ENCODE results near the gene PTPRN2.

PTPRN2 gene

GRCh38 chr7:157884461-157885062 is 703.1 kb downstream of the PTPRN2 start:
- DNase-seq: no peak

DNA sequence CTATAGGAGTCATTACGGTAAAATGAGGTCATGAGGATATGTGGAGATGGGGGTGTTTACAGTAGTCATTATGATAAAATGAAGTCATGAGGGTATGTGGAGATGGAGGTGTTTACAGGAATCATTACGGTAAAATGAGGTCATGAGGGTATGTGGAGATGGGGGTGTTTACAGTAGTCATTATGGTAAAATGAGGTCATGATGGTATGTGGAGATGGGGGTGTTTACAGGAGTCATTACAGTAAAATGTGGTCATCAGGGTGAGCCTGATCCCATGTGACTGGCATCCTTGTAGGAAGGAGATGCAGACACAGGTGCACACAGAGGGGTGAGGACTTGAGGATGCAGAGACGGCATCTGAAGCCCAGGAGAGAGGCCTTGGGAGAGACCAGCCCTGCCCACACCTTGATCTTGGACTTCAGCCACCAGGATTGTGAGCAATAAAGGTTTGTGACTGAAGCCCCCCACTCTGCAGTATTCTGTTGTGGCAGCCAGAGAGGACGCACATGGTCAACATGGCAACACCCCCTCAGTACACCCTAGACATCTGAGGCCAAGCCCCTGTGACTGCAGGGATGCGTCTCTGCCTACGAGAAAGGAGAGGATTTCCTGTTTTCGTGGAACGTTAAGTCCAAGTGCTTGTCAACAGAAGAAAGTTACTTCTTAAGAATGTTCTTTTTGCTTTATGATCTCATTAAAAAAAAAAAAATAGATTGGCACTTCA is 706.4 kb downstream of the PTPRN2 start:
- DNase-seq: no peak

- DNase-seq: no peak
Measured at GRCh38 chr7:157879391-157879790, 708.2 kb downstream of the PTPRN2 start.

- no peak for DNase-seq
Measured at GRCh38 chr7:157877298-157878090, 710.1 kb downstream of the PTPRN2 start.

DNA sequence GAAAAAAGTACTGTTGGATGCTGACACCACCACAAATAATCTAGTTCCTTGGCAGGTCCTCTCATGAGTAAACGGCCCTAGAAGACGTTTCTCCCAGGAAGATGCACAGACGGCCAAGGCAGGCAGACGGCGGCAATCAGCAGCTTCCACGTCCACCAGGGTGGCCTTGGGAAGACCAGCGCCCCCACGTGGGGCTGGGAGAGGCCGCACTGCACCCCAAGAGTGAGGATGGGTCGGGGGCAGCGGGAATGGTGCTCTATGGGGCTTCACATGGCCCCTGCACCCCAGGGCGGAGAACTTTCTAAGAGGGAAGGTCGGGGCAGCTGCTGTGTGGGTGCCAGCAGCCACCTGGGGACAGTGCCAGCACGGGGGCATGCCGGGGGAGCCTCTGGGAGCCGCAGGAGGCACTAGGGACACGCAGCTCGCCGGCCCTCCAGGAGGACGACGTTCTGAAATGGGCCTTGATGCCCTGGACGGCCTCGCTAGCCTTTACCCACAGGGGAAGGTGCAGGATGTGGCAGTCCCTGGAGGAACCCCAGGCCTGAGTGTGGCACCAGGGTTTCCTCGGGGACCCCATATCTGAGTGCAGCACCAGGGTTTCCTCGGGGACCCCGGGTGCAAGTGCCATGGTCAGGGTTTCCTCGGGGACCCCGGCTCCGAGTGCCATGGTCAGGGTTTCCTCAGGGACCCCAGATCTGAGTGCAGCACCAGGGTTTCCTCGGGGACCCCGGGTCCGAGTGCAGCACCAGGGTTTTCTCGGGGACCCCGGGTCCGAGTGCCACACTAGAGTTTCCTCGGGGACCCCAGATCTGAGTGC is 710.9 kb downstream of the PTPRN2 start:
- DNase-seq: no peak

DNA sequence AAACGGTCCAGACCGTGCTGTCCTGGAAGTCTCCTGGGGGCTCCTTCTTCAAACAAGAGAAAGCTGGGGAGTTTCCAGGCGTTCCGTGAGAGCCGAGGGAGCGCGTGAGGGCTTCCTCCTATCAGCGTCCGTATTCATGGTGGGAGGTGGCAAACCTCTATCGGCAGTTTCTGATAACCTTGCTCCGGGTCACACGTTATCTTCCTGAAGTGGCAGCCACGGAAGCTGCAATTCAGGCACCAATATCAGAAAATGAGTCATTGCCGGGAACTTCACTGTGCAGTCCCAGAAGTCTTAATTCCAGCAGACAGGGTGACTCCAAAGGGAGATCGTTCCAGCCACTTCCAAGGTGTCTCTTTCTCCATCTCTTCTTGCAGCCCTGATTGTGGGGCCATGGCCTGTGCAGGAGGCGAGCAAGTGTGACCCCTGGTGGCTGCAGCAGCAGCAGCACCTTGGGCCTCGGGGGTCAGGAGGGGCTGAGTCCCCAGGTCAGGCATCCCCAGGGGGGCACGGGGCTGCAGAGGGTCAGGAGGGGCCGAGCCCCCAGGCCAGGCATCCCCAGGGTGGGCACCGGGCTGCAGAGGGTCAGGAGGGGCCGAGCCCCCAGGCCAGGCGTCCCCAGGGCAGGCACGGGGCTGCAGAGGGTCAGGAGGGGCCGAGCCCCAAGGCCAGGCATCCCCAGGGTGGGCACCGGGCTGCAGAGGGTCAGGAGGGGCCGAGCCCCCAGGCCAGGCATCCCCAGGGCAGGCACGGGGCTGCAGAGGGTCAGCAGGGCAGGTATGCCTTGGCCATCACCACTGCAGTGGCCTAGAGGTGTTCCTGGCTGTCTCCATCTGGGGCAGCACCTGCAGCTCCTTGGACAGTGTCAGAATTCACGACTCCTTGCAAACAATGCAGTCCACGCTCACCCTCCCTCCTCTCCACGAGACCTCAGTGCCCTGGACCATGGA is 712.1 kb downstream of the PTPRN2 start:
- DNase-seq: no peak

DNA sequence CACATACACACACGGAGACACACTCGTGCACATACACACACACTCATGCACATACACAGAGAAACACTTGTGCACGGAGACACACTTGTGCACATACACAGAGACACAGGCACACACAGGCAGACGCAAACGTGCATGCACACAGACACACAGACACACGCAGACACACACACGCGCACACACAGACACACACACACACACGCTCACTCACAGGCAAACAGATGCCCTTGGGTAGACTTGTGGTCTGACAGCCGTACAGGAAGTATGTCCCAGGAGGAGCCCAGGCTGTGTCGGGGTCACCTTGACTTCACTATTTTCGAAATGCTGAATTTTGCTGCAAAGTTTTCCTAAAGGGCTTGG is 712.8 kb downstream of the PTPRN2 start:
- no peak for DNase-seq

DNA sequence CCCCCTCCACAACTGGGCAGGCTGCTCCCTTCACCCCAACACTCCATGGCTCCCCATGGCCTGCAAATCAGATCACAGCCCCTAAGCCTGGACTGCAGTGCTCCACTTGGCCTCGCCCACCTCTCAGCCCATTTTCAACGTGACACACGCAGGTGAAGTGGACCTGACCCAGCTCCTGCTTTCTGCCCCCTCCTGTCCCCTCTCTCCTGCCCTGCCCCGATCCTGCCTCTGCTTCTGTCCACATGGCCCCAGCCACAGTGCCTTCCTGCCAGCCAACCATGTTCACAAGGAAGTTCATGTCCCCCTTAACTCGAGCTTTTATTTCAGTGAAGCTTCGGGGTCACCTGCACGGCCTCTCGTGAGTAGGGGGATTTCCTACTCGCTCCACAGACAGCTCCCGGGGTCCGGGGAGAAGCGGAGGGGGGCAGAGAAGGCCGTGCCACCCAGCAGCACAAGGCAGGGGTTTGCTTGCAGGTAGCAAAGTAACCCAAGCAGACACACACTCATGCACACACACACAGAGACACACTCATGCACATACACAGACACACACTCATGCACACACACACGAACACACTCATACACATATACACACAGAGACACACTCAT is 713.3 kb downstream of the PTPRN2 start:
- no peak for DNase-seq

GRCh38 chr7:157873664-157874063 is 714.0 kb downstream of the PTPRN2 start:
- no peak for DNase-seq

DNA sequence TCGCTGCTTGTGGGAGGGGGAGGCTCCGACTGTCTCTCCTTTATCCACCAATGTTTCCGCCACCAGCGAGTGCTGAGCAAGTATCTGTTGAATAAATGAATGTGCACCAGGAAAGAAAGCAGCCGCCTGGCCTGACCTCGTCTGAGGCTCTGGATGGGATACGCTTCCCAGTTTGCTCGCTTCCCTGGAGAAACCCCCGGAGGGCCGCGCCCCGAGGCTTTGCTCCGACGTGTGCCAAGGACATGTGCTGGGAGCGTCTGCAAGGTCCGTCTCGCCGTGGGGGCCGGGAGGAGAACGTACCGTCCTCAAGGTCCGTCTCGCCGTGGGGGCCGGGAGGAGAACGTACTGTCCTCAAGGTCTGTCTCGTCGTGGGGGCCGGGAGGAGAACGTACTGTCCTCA is 714.4 kb downstream of the PTPRN2 start:
- DNase-seq: no peak

- no peak for DNase-seq
Measured at GRCh38 chr7:157872447-157872846, 715.2 kb downstream of the PTPRN2 start.

GRCh38 chr7:157871681-157872080 is 715.9 kb downstream of the PTPRN2 start:
- DNase-seq: no peak

DNA sequence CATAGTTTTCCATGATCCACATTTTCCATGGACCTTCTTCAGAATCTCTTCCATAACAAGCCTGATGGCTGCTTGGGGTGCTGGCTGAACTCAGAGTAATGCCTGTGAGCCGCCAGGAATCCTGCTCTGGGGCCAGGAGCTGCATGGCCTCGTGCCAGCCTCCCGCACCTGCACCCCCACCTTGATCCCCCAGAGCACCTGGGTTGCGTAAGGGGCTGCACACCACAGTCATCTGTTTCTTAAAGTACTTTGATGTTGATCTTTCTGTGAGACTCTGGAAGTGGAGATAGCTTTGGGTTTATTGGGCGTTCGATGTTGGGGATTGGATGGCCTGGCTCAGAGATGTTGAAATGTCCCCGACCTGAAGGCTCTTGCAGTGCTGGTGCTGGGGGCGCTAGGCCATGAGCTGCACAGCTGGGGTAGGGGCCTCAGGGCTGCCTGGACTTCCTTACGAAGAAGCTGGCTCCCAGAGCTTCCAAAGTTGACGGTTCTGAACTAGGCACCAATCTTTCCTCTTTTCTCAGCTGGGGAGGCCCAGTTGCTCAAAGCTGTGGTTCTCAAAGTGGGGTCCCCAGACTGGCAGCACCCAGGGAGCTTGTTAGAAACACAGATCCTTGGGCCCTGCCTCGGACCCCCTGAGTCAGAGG is 716.9 kb downstream of the PTPRN2 start:
- DNase-seq: no peak

DNA sequence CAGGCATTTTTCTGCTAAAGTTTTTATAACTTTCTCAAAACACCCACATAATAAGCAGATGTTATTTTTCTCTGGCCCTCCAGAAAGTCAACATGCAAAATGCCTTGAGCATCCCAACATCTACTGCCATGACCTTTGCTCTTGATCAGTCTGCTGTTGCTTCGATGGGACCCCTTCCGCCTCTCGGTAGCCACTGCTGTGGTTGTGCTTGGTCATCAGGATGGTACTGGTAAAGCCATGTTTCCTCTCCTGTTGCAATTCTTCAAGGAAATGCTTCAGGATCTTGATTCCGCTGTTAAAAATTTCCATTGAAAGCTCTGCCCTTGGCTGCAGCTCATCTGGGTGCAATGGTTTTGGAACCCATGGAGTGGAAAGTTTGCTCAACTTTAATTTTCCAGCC is 717.8 kb downstream of the PTPRN2 start:
- no peak for DNase-seq

- DNase-seq: no peak
Measured at GRCh38 chr7:157867685-157868305, 719.8 kb downstream of the PTPRN2 start.

GRCh38 chr7:157866336-157866924 is 721.2 kb downstream of the PTPRN2 start:
- no peak for DNase-seq

- no peak for DNase-seq
Measured at GRCh38 chr7:157865351-157866165, 722.1 kb downstream of the PTPRN2 start.

DNA sequence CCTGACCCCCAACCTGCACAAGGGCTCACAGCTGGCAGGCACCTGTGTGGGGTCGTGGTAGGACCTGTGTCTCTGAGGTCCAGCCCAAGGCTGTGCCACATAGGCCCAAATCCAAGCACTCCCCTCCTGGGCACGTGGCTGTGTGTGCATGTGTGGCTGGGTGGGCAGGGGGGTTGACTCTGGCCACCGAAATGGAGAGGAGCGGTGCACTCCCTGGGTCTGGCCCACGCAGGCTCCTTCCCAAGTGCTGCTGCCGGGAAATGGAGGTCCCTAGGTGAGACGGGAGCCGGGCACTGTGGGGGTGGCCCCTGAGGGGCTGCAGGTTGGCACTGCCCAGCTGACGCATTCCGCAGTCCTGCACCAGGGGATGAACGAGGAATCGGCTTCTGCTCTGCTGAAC is 722.7 kb downstream of the PTPRN2 start:
- DNase-seq: no peak
